Activated CD8-positive, alpha-beta memory T cell treated with anti-CD3 and anti-CD28 coated beads, Interleukin-2, amount 10 ng/mL, durations not matched to agents 7 days and 5 days (primary cell): ENCODE results near the gene NODAL. TPM values are rescaled to one million over a fixed set of nuclear protein-coding genes. Genes with fewer than 3 reads are reported as not detected.
A peak's percentile ranks its signal among the peaks of the same experiment; 100 is the strongest.

Experiments
- ATAC-seq: fragments of 150-1000 bp; cut with Tn5 transposase; one replicate; pipeline ENCODE4 v1.10.0; 2021; ENCODE audit warnings: moderate library complexity
- CTCF ChIA-PET: fragments of 350-600 bp; sonication (Branson Sonifier 250); formaldehyde crosslinking; loops from one replicate; lab custom pipeline; 2021; ENCODE audit warnings: antibody characterized with exemption; lab: Charles Lee
- DNase-seq: peaks from one replicate; pipeline ENCODE4 v3.0.0-alpha.2; 2020
- H3K27ac Mint-ChIP-seq: one replicate; pipeline ENCODE4 v1.8.0; 2021; ENCODE audit warnings: mild to moderate bottlenecking, mixed read lengths
- H3K27me3 Mint-ChIP-seq: one replicate; pipeline ENCODE4 v1.8.0; 2021; ENCODE audit warnings: mixed read lengths
- H3K36me3 Mint-ChIP-seq: one replicate; pipeline ENCODE4 v1.8.0; 2021; ENCODE audit warnings: mild to moderate bottlenecking, mixed read lengths
- H3K4me1 Mint-ChIP-seq: one replicate; pipeline ENCODE4 v1.8.0; 2021; ENCODE audit warnings: mixed read lengths
- H3K4me3 Mint-ChIP-seq: one replicate; pipeline ENCODE4 v1.8.0; 2021; ENCODE audit warnings: mild to moderate bottlenecking, moderate library complexity, mixed read lengths
- H3K9me3 Mint-ChIP-seq: one replicate; pipeline ENCODE4 v1.8.0; 2022; ENCODE audit warnings: low read depth, mixed read lengths
- total RNA-seq, 2 experiments: library from RNA; stranded (reverse); gene quantifications; one replicate each; pipeline ENCODE4 v1.2.3, GENCODE V29; 2021

The NODAL gene
- total RNA-seq, 2 experiments from 2014 or later = not detected

DNA sequence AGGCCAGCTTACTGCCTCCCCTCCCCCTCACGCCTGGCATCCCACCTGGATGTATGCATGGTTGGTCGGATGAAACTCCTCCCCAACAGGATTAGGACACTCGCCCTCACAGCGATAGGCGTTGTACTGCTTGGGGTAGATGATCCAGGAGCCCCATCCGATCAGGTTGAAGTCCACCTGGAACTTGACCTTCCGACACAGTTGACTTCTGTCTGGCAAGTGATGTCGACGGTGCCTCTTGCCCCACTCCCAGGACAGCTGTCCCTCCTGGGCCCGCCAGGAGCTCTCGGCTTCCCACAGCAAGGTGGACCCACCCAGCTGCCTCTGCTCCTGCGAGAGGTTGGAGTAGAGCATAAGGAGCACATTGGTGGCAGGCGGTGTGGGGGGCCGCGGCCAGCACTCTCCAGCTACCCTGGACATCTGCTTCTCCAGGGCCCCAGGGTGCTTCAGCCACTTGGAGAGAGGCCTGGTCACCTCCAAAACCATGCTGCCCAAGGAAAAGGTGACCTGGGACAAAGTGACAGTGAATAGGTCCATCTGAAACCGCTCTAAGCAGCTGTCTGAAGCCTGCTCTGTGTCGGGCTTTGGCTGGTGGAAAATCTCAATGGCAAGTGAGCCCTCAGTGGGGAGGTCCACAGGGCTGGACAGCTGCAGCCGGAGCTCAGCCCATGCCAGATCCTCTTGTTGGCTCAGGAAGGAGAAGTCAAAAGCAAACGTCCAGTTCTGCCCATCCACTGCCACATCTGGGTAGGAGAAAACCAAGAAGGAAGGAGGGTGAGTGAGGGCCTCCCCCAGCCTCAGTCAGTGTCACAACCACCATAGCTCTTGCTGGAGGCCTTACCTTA lies 6.0 kb downstream of the NODAL start:
- Mint-ChIP-seq H3K36me3 (no peaks in the 10 kb centered on the region), H3K27ac (no peak overlapping the region), H3K4me3 (no peak overlapping the region), H3K27me3 (peaks cover 29% of the 10 kb centered on the region), H3K4me1 (peaks cover 10% of the 10 kb centered on the region), H3K9me3 (no peaks in the 10 kb centered on the region)
- CTCF ChIA-PET = interaction anchor here (1.2 kb wide), 1 partner anchor 9 kb away, joined by 3 read pairs; no protein-coding TSS in a partner anchor
- DNase-seq (no peak), ATAC-seq (no peak)

DNA sequence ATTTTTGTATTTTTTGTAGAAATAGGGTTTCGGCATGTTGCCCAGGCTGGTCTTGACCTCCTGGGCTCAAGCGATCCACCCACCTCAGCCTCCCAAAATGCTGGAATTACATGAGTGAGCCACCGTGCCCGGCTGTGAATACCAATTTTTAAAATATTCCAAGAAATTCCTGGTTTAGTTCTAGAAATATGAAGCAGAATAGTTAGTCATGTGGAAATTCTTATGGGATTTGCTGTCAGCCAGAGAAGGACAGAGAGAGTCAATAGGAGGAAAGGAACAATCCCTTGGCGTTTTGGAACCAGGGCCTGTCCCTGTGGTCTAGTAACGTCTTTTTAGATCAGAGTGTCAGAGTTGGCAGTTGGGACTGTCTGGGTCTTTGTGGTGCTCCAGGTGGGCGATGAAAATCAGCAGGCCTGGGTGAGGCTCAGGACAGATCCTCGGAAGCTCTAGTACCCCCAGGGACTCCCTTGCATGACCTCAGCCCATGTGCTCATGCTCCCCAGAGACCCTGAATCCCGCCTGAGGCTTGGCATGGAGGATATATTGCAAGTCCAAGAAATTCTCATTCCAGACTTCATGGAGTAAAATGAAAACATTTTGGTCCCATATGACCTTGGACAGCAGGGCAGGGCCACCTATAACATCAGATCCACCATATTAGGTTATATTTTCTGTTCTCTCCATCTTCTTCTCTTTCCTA lies 7.8 kb downstream of the NODAL start:
- Mint-ChIP-seq H3K4me1 (peaks cover 7% of the 10 kb centered on the region), H3K9me3 (no peaks in the 10 kb centered on the region), H3K27ac (no peak overlapping the region), H3K36me3 (peaks cover 5% of the 10 kb centered on the region), H3K27me3 (peaks cover 13% of the 10 kb centered on the region), H3K4me3 (no peak overlapping the region)
- ATAC-seq = no peak
- CTCF ChIA-PET = interaction anchor here (2.0 kb wide), 1 partner anchor 54 kb away, joined by 6 read pairs; no protein-coding TSS in a partner anchor
- no peak for DNase-seq

GRCh38 chr10:70432561-70433263 lies 8.8 kb downstream of the NODAL start:
- ATAC-seq (no peak), DNase-seq (no peak)
- CTCF ChIA-PET = interaction anchor here (1.0 to 2.0 kb wide), 3 partner anchors 10 to 69 kb away, joined by 3 to 6 read pairs (median 4); no protein-coding TSS in a partner anchor
- peaks cover 5% of the 10 kb centered on the region for H3K27me3 Mint-ChIP-seq
- peak overlapping the region; percentile 44 for H3K4me3 Mint-ChIP-seq
- peaks cover 7% of the 10 kb centered on the region for H3K36me3 Mint-ChIP-seq
- no peaks in the 10 kb centered on the region for H3K9me3 Mint-ChIP-seq
- peaks cover 7% of the 10 kb centered on the region for H3K4me1 Mint-ChIP-seq
- H3K27ac Mint-ChIP-seq = peak overlapping the region; percentile 61

DNA sequence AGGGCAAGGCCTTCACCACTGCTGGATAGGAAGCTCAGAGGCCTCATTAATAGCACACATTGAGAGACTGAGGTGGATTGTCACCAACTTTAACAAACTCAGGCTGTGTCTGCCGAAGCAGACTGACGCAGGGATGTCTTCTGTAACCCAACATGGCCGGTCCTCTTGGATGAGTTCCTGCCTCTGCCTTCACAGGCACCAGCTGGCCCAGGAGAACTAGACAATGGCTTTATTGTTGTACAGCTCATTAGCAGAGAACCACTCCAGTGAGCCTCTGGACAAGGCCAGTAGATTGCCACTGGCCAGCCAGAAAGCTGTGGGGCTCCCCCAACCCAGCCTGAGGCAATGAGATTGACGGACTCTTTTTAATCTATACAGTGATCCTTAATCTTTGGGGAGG lies 9.4 kb downstream of the NODAL start:
- CTCF ChIA-PET = interaction anchor here (0.8 to 2.0 kb wide), 4 partner anchors 10 to 326 kb away, joined by 3 to 6 read pairs (median 4); no protein-coding TSS in a partner anchor
- H3K4me3 Mint-ChIP-seq = no peak overlapping the region
- H3K27me3 Mint-ChIP-seq = no peaks in the 10 kb centered on the region
- H3K36me3 Mint-ChIP-seq = peaks cover 7% of the 10 kb centered on the region
- H3K4me1 Mint-ChIP-seq = peaks cover 7% of the 10 kb centered on the region
- H3K9me3 Mint-ChIP-seq = no peaks in the 10 kb centered on the region
- no peak for ATAC-seq
- H3K27ac Mint-ChIP-seq = no peak overlapping the region
- no peak for DNase-seq

DNA sequence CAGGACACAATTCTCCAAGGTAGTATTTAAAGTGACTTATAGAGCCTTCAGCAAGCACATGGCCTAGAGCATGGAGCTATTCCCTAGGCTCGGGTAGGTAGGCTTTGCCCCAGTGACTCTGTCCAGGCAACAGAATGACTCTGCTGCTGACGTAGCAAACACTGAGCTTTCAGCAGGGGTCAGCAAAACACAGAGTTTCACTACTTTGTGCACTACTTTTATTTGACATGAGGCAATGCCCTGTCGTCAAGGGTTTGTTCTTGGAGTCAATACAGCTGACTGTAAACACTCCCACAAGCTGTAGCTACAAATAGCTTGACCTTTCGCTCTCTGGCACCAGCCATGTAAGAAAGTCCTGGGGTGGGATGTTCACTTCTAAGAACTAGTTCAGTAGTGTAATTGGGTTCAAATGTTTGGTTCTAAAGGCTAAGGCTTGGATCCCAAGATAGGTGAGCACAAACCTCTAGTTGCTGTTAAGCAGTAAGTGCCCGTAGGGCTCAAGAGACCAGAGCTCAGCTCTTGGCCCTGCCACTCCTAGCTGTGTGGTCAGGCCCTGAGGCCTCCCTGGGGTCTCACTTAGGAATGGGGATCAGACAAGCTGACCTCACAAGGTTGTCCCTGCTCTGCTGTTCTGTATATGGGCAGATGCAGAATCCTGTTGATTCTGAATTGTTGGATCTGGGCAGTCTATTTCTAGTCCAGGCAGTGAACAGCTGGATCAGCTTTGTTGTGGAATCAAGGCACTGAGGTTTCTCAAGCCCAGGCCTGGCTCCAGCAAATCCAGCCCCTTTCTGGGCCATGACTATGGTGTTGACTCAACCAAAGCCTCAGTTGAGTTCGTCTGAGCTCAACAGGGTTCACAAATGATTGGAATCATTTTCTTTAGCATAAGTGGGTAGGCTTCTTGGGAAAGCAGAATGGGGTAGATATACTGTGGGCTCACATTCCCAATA lies 10.7 kb downstream of the NODAL start:
- H3K4me1 Mint-ChIP-seq = peaks cover 7% of the 10 kb centered on the region
- no peak overlapping the region for H3K4me3 Mint-ChIP-seq
- H3K36me3 Mint-ChIP-seq = peaks cover 7% of the 10 kb centered on the region
- H3K27ac Mint-ChIP-seq = no peak overlapping the region
- H3K27me3 Mint-ChIP-seq = no peaks in the 10 kb centered on the region
- CTCF ChIA-PET = interaction anchor here (0.6 to 1.3 kb wide), 4 partner anchors 8 to 209 kb away, joined by 3 read pairs; no protein-coding TSS in a partner anchor
- no peak for ATAC-seq
- no peaks in the 10 kb centered on the region for H3K9me3 Mint-ChIP-seq
- no peak for DNase-seq

DNA sequence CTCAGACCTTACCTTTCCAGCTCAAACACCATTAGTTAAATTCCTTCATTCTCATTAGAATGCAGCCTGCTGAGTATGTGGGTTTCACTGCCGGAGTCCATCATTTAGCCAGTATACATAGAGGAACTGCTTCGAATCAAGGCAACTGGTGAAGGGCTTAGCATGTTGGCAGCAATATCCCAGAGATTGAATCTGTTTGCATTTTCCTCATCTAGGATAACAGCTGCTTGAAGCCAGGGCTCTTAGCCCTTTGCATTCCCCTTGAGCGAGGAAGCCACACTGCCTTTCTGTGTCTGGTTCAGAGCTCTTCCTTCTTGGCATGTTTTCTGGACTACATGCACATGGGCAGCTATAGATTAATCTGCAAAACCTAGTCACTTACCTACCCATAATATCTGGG lies 14.7 kb downstream of the NODAL start:
- H3K4me3 Mint-ChIP-seq = no peak overlapping the region
- no peaks in the 10 kb centered on the region for H3K27me3 Mint-ChIP-seq
- peaks cover 26% of the 10 kb centered on the region for H3K36me3 Mint-ChIP-seq
- CTCF ChIA-PET = no interaction called here
- ATAC-seq = no peak
- no peaks in the 10 kb centered on the region for H3K9me3 Mint-ChIP-seq
- H3K27ac Mint-ChIP-seq = no peak overlapping the region
- no peaks in the 10 kb centered on the region for H3K4me1 Mint-ChIP-seq
- no peak for DNase-seq

- H3K36me3 Mint-ChIP-seq = peaks cover 32% of the 10 kb centered on the region
- ATAC-seq (no peak), DNase-seq (no peak)
- H3K4me3 Mint-ChIP-seq = no peak overlapping the region
- H3K4me1 Mint-ChIP-seq = no peaks in the 10 kb centered on the region
- CTCF ChIA-PET = interaction anchor here (0.7 to 1.4 kb wide), 3 partner anchors 10 to 308 kb away, joined by 3 to 4 read pairs (median 3); no protein-coding TSS in a partner anchor
- H3K9me3 Mint-ChIP-seq = no peaks in the 10 kb centered on the region
- H3K27ac Mint-ChIP-seq = no peak overlapping the region
- H3K27me3 Mint-ChIP-seq = no peaks in the 10 kb centered on the region
Measured at GRCh38 chr10:70425096-70425495, 16.4 kb downstream of the NODAL start.

- H3K36me3 Mint-ChIP-seq = peaks cover 35% of the 10 kb centered on the region
- H3K4me1 Mint-ChIP-seq = no peaks in the 10 kb centered on the region
- H3K9me3 Mint-ChIP-seq = no peaks in the 10 kb centered on the region
- CTCF ChIA-PET = interaction anchor here (0.7 to 1.4 kb wide), 2 partner anchors 9 to 308 kb away, joined by 3 to 4 read pairs; no protein-coding TSS in a partner anchor
- peak overlapping the region; percentile 7 for H3K27ac Mint-ChIP-seq
- H3K27me3 Mint-ChIP-seq = no peaks in the 10 kb centered on the region
- no peak for ATAC-seq
- no peak overlapping the region for H3K4me3 Mint-ChIP-seq
- no peak for DNase-seq
Measured at GRCh38 chr10:70424320-70424719, 17.2 kb downstream of the NODAL start.

DNA sequence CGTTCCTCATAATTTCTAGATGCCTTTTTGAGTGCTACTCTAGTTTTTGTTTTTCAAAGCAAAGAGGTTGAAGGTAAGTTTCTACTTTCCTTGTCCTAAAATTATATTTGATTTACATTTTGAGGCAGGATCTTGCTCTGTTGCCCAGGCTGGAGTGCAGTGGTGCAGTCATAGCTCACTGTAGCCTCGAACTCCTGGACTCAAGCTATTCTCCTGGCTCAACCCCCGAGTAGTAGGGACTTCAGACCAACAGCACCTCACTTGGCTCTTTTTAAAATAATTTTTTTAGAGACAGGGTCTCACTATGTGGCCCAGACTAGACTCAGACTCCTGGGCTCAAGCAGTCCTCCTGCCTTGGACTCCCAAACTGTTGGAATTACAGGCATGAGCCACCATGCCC lies 22.8 kb downstream of the NODAL start:
- peaks cover 33% of the 10 kb centered on the region for H3K36me3 Mint-ChIP-seq
- CTCF ChIA-PET = no interaction called here
- ATAC-seq = no peak
- no peak overlapping the region for H3K4me3 Mint-ChIP-seq
- DNase-seq = no peak
- H3K27me3 Mint-ChIP-seq = no peaks in the 10 kb centered on the region
- peaks cover 29% of the 10 kb centered on the region for H3K4me1 Mint-ChIP-seq
- no peak overlapping the region for H3K27ac Mint-ChIP-seq
- no peaks in the 10 kb centered on the region for H3K9me3 Mint-ChIP-seq

GRCh38 chr10:70418229-70418628 lies 23.3 kb downstream of the NODAL start:
- ATAC-seq (no peak), DNase-seq (no peak)
- no peaks in the 10 kb centered on the region for H3K27me3 Mint-ChIP-seq
- H3K9me3 Mint-ChIP-seq = no peaks in the 10 kb centered on the region
- peaks cover 29% of the 10 kb centered on the region for H3K4me1 Mint-ChIP-seq
- CTCF ChIA-PET = interaction anchor here (1.5 kb wide), 1 partner anchor 43 kb away, joined by 4 read pairs; no protein-coding TSS in a partner anchor
- no peak overlapping the region for H3K4me3 Mint-ChIP-seq
- H3K27ac Mint-ChIP-seq = peak overlapping the region; percentile 33
- H3K36me3 Mint-ChIP-seq = peaks cover 33% of the 10 kb centered on the region

GRCh38 chr10:70417568-70417967 lies 23.9 kb downstream of the NODAL start:
- DNase-seq (no peak), ATAC-seq (no peak)
- Mint-ChIP-seq H3K4me1 (peaks cover 29% of the 10 kb centered on the region), H3K36me3 (peaks cover 30% of the 10 kb centered on the region), H3K9me3 (no peaks in the 10 kb centered on the region), H3K27ac (peak overlapping the region; percentile 12), H3K4me3 (no peak overlapping the region), H3K27me3 (no peaks in the 10 kb centered on the region)
- CTCF ChIA-PET = interaction anchor here (1.5 kb wide), 1 partner anchor 43 kb away, joined by 4 read pairs; no protein-coding TSS in a partner anchor

- peaks cover 35% of the 10 kb centered on the region for H3K36me3 Mint-ChIP-seq
- H3K9me3 Mint-ChIP-seq = no peaks in the 10 kb centered on the region
- H3K4me1 Mint-ChIP-seq = peaks cover 39% of the 10 kb centered on the region
- H3K27ac Mint-ChIP-seq = no peak overlapping the region
- CTCF ChIA-PET = interaction anchor here (0.7 to 2.1 kb wide), 3 partner anchors 9 to 191 kb away, joined by 3 to 5 read pairs (median 5); partner anchors contain the start of genes EIF4EBP2 and LRRC20
- H3K4me3 Mint-ChIP-seq = no peak overlapping the region
- no peak for DNase-seq
- no peaks in the 10 kb centered on the region for H3K27me3 Mint-ChIP-seq
- no peak for ATAC-seq
Measured at GRCh38 chr10:70412356-70412755, 29.1 kb downstream of the NODAL start.
